Suprapubic skin (tissue), 4 donors: ENCODE measurements around the gene LHFPL6.

ENCODE experiments used
- POLR2A ChIP-seq, 2 donors: fragments of 450-650 bp; IDR thresholded peaks; one replicate each; pipeline ENCODE4 v1.6.1; 2017; ENCODE audit warnings: antibody characterized with exemption in 2 of 2, mild to moderate bottlenecking in 2 of 2, moderate library complexity in 2 of 2
- POLR2AphosphoS5 ChIP-seq, 3 donors: sonication (generic); formaldehyde crosslinking; IDR thresholded peaks; one replicate each; pipeline ENCODE4 v1.6.1; 2017; ENCODE audit warnings: antibody characterized with exemption in 3 of 3
- TF ChIP-seq, protein P1 (sequence below), 2 donors: fragments of 200-600 bp in 1 of 2; fragments of 450-650 bp in 1 of 2; sonication (generic) in 1 of 2; IDR thresholded peaks; one replicate each; pipeline ENCODE4 v1.5.1; 2016 to 2019; ENCODE audit warnings: antibody characterized with exemption in 2 of 2, mild to moderate bottlenecking in 1 of 2, moderate library complexity in 1 of 2

DNA sequence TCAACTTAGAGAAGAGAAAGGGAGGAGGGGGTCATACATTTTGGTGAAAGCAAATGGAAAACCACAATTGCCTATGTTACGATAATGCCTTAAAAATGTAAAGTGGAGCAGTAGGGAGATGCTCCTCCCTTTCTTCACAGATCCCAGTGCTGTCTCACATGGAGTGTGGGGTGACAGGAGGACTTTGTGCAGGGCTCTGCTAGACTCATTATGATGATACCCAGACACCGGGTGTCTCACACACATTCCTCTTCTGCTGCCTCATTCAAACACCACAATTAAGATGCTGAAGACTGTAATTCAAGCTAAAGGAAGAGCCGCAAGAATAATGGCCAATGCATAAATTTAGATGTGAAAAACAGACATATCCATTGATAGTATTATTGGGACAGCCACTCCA lies 150.6 kb downstream of the LHFPL6 start:
- TF ChIP-seq, protein P1, sequence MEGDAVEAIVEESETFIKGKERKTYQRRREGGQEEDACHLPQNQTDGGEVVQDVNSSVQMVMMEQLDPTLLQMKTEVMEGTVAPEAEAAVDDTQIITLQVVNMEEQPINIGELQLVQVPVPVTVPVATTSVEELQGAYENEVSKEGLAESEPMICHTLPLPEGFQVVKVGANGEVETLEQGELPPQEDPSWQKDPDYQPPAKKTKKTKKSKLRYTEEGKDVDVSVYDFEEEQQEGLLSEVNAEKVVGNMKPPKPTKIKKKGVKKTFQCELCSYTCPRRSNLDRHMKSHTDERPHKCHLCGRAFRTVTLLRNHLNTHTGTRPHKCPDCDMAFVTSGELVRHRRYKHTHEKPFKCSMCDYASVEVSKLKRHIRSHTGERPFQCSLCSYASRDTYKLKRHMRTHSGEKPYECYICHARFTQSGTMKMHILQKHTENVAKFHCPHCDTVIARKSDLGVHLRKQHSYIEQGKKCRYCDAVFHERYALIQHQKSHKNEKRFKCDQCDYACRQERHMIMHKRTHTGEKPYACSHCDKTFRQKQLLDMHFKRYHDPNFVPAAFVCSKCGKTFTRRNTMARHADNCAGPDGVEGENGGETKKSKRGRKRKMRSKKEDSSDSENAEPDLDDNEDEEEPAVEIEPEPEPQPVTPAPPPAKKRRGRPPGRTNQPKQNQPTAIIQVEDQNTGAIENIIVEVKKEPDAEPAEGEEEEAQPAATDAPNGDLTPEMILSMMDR (IDR thresholded peaks at IDR 0.05): no peak
- TF ChIP-seq POLR2AphosphoS5 (IDR thresholded peaks at IDR 0.05) (no peak), POLR2A (IDR thresholded peaks at IDR 0.05) (no peak)
